Esophagus muscularis mucosa (tissue), 3 donors: ENCODE measurements around the gene ZAP70.
"Not testable (repeated sequence)": the region's sequence is repeated elsewhere in the genome, so short reads cannot be mapped to it uniquely, and the experiment has no call there.

Experiments used
- POLR2AphosphoS5 ChIP-seq, 2 donors: sonication (generic); formaldehyde crosslinking; IDR thresholded peaks; one replicate each; pipeline ENCODE4 v1.6.1; 2017; ENCODE audit warnings: antibody characterized with exemption in 2 of 2
- TF ChIP-seq, protein P1 (sequence below), 3 experiments: fragments of 200-600 bp in 2 of 3; fragments of 450-650 bp in 1 of 3; sonication (generic) in 2 of 3; IDR thresholded peaks; one replicate each; pipeline ENCODE4 v1.5.1; 2017 to 2019; ENCODE audit warnings: antibody characterized with exemption in 3 of 3, mild to moderate bottlenecking in 2 of 3, moderate library complexity in 1 of 3

DNA sequence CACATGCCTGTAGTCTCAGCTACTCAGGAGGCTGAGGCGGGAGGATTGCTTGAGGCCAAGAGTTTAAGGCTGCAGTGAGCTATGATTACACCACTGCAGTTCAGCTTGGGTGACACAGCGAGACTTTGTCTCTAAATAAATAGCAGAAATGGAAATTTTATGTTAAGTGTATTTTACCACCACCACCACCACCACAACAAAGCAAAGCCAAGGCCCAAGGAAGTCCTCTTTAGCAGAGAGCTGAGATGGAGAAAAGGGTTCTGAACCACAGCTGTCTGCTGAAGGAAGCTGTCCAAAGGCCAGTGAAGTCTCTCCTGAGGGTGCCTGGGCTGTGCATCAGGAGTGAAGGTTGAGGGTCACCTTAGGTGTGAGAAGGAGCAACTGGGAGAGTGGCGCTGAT, 26.1 kb upstream of the ZAP70 start:
- TF ChIP-seq, protein P1, sequence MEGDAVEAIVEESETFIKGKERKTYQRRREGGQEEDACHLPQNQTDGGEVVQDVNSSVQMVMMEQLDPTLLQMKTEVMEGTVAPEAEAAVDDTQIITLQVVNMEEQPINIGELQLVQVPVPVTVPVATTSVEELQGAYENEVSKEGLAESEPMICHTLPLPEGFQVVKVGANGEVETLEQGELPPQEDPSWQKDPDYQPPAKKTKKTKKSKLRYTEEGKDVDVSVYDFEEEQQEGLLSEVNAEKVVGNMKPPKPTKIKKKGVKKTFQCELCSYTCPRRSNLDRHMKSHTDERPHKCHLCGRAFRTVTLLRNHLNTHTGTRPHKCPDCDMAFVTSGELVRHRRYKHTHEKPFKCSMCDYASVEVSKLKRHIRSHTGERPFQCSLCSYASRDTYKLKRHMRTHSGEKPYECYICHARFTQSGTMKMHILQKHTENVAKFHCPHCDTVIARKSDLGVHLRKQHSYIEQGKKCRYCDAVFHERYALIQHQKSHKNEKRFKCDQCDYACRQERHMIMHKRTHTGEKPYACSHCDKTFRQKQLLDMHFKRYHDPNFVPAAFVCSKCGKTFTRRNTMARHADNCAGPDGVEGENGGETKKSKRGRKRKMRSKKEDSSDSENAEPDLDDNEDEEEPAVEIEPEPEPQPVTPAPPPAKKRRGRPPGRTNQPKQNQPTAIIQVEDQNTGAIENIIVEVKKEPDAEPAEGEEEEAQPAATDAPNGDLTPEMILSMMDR (IDR thresholded peaks at IDR 0.05): not testable (repeated sequence)
- not testable (repeated sequence) for TF ChIP-seq POLR2AphosphoS5 (IDR thresholded peaks at IDR 0.05)
